Measurements from ENCODE around the gene MED17.
A peak's percentile ranks its signal among the peaks of the same experiment; 100 is the strongest.

The MED17 gene

DNA sequence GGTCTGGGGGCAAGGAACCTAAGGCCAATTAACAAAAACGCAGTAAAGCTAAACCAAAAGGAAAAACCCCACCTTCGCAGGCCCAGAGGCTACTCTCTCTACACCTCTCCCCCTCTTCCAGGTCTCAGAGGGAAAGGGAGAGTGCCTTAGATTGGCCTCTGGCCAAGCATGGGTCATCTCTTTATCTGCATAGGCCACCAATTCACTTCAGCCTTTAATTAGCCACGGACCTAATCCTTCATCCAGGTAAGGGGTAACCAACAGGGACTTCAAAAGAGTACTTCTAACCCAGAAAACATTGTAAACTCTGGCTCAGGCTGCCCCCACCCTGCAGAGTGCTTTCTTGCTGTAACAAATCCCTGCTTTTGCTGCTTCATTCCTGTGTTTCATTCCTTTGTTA is 56.9 kb downstream of the MED17 start:
- intact Hi-C loops (cut with DNase I) = no loop called here
- peak in 1 of 42 donors; percentile 15 for DNase-seq

DNA sequence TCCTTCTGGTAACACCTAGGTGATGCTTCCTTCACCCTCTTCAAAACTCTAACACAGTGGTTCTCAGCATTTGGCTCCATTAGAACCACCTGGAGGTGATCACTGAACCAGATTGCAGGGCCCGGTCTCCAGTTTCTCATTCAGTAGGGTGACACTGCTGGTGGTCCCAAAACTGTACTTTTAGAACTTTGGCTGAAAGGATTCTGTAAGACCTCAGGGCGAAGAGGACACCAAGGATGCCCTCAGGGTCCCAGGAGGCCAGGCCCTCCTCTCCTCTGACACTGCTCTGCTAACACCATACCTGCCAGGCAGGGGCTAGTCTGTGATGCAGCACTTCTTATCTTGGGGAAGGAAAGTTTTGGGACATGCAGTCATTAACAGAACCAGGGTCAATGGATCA is 57.4 kb downstream of the MED17 start:
- peak in 1 of 42 donors; percentile 15 for DNase-seq
- intact Hi-C loops (cut with DNase I) = no loop called here

DNA sequence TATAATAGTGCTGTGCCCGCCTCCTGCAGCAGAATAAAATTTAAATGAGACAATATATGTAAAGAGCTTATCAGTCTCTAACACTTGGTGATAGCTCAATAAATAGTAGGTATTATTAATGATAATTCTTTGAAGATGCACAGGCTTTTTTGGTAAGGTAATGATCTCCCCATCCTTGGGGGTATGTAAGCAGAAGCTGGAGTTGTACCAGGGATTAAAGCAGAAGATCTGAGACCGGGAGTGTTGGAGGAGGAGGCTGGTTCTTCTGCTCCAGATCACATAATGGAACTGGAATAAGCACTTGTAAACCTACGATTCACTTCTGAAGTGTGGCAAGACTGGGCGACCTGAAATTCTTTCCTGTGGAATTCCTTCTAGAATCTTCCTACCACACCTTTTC is 58.0 kb downstream of the MED17 start:
- no peak for DNase-seq
- intact Hi-C loops (cut with DNase I) = no loop called here

DNA sequence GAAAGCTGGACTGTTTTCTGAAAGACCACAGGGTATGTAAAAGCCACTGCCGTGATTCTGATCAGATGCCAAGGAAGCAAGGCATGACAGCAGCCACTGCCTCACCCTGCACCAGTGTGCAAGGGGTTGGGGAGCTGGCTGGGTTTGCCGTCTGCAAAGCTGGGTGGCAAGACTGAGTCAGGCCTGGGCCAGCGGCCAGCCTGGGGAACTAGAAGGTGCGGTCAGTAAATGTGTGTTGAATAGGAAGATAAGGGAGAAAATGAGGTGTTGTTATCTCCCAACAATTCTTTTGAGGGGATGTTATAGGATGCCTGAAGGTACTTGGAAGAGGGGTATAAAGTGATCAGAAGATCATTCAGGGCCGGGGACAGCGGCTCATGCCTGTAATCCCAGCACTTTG is 58.4 kb downstream of the MED17 start:
- intact Hi-C loops (cut with DNase I) = no loop called here

DNA sequence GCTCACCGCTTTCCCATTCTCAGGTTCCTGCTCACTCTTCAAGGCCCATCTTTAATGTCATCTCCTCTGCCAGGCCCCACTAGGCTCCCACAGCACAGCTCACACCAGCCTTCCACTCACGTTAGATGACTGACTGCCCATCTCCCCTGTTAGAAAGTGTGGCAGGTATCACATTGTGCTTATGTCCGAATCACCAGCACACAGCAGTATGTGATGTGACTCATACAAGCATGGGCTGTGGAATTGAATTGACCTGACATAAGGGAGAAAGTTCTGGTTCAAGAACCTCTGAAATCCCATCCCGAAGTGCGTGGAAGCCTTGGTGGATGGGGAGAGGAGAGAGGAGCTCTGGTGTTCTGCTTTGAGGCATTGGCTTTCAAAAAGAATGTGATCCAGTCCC is 59.8 kb downstream of the MED17 start:
- intact Hi-C loops (cut with DNase I) = no loop called here
- DNase-seq = no peak

More for the DNA sequence above, 58.4 kb downstream of the MED17 start:
- DNase-seq = peak in 1 of 42 donors; percentile 35

DNA sequence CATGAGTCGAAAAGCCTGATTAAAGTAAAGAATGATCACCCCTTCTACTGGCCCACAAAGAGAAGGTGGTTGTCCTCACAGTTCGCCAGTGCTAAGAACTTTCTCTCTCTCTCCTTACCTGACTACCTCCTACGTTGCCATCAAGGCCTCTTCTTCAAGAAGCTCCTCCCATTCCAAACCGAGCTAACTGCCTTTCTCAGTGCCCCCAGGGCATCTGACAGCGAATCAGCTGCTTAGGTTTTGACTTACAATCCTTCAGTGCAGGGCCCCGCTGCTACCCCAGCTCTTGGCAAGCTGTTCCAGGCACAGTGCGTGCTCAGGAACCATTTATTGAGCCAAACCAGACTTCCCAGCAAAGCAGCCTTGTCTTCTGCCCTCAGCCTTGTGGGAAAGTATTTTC is 60.5 kb downstream of the MED17 start:
- intact Hi-C loops (cut with DNase I) = no loop called here
- DNase-seq = no peak

DNA sequence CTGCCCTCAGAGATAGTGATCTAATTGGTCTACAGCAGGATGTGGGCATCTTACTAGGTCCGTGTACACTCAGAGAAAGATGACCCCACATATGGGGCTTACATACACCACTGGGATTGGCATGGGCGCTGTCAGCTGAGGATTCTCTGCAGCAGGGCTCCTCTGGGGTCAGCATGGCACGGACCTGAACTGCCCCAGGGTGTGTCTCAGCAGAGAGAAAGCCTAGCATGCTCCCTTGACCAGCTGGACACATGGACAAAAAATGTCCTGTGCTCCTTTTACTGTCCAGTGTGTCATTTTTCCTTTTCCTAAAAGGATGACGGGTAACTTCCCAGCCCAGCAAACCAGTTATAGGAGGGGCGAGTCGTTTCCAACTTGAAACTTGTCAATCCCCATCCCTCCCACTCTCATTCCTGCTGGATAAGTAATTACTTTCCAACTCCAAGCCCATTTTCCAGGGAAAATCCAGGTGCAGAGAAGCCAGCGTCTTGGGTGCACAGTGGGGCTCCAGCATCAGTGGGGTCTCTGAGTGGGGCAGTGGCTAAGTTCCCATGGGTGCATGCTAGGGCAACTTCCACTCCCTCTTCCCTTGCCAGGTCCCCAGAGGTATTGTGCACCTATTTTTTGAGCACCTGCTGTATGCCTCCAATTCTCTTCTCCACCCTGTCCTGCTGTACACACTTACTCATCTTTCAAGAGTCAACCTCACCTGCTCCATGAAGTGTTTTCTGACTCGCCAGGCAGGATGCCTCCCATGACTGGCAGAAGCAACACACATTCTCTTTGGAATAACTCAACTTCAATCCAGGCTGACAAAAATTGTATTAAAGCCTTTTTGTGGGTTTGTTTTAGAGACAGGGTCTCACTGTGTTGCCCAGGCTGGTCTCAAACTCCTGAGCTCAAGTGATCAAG is 61.4 kb downstream of the MED17 start:
- intact Hi-C loops (cut with DNase I) = no loop called here
- DNase-seq = no peak

DNA sequence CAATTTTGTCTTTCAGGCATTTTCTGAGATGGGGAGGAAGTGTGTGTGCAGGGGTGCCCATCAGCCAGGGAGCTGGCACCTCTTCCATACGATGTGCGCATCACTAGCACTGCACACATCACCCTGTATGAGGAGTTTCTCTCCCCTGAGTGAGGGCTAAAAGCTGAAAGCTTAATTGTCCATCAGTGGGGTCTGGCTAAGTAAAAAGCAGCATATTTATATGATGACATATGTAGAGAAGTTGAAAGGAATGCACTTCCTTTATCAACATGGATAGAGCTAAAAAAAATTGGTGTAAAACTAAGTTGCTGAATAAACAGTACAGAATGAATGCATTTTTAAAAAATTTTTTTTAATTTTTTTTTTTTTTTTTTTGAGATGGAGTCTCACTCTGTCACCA is 62.3 kb downstream of the MED17 start:
- DNase-seq = no peak
- intact Hi-C loops (cut with DNase I) = no loop called here

DNA sequence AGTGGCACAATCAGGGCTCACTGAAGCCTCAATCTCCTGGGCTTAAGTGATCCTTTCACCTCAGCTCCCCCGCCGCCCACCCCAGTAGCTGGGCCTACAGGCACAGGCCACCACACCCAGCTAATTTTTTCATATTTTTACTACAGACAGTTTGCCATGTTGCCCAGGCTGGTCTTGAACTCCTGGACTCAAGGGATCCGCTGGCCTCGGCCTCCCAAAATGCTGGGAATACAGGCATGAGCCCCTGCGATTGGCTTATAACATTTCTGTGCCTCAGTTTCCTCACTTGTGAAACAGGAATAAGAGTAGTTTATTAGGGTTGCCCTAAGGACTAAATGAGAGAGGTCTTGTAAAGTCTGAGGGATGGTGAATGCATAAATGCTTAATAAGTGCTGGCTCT is 65.1 kb downstream of the MED17 start:
- peak in 1 of 42 donors; percentile 12 for DNase-seq
- intact Hi-C loops (cut with DNase I) = no loop called here

DNA sequence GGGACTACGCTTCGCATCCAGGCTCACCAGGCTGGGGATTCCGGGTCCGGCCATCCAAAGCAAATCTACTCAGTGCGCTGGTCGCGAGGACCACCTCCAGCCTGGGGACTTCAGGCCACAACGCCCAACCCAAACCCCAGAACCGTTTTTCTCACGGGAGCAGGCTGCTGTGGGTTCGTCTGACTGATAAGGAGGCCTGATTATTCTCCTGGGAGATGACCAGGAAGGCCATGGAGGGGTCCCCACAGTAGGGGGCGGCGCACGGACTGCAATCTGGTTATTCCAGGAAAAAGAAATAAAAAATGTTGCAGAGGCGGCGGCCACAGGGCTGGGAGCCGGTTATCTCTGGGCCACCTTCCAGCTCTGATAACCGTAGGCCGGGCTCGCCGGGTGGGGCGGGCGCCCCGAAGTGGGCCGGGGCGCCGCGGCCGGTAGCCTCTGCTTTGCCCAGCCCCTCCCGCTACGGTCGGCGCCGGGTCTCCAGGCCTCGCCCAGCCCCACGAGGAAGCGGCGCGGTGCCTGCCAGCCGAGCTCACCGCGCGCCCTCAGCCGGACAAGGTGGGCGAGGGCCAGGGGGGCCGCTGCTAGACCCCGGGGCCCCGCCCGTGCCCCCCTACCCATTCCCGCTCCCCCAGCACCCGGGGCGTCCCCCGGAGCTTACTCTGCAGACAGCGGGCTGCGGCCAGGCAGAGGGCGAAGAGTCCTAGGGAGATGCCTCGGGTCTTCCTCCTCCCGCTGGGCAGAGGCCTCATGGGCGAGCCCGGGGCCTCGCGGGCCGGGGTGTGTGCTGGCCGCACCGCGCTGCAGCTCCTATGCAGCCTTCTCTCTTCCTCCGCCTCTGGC is 65.9 kb downstream of the MED17 start:
- intact Hi-C loops (cut with DNase I) = no loop called here
- DNase-seq = peak in 13 of 42 donors; percentile 4 to 37 (median 12)

DNA sequence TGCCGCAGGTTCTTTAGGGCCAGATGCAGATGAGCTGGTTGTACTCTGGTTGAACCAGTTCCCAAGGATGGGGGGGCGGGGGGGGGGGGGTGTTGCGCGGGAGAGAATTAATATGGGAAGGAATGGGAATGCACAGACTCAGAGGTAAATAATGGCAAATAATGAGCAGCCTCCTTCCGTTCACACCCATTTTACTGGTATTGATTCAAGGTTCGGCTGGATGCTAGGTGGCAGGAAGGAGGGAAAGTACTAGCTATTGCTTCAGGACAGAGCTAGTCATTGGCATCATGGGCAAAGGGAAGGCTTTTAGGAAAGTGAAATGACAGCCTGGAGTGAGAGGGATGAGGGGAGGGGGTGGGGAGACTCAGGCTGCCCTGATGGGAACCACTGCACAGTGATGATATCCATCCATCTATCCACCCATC is 66.5 kb downstream of the MED17 start, which contains the start of gene VSTM5:
TSS of gene VSTM5 (minus strand) at position 25 of the 425 bp plus-strand sequence. CDS start 116 bp downstream, outside the sequence.
- DNase-seq = peak in 1 of 42 donors; percentile 24
- intact Hi-C loops (cut with DNase I) = no loop called here

DNA sequence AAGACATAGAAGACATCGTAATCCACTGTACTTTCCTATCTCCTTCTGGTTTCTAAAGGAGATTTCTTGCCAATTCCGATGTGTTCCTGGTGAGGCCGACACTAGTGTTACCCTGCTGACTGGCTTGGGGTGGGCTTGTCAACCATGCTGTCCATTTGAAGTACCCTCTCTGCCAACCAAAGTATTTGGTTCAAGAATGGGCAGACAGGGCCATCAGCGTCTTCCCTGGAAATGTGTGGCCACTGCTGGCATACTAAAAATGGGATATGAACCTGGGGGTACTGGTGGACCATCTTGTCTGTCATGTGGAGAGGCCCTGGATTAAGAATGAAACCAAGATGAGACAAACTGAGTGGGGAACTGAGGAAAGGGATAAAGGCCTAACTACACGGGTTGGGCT is 68.2 kb downstream of the MED17 start:
- DNase-seq = peak in 1 of 42 donors; percentile 13
- intact Hi-C loops (cut with DNase I) = no loop called here

DNA sequence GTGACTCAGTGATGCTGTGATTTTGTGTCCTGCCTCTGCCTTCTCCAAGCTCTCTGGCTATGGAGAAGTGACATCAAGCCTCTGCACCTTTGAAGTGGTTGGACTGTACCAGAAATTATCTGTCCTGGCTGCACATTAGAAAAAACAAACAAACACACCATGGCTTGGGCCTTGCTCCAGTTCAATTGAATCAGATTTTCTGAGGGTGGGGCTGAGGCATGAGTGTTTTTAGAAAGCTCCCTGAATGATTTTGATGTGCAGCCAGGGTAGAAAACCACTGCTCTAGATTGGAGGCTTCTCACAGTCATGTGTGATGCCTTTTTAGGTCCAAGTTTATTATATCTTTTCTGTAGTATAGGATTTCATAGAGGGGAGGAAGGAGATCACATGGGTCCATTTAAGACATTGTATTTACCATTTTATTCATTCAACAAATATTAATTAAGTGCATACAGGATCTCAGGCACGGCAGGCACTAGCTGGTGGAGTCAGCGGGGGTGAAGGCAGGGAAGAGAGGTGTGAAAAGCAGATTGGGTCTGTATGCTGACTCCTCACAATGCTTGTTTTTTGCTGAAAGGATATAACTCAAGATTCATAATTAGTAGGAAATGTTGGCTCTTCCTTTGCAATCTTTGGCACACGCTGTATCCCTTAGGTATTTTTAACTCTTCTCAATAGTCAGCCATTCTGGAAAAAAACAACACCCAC is 73.5 kb downstream of the MED17 start:
- intact Hi-C loops (cut with DNase I) = no loop called here
- no peak for DNase-seq

DNA sequence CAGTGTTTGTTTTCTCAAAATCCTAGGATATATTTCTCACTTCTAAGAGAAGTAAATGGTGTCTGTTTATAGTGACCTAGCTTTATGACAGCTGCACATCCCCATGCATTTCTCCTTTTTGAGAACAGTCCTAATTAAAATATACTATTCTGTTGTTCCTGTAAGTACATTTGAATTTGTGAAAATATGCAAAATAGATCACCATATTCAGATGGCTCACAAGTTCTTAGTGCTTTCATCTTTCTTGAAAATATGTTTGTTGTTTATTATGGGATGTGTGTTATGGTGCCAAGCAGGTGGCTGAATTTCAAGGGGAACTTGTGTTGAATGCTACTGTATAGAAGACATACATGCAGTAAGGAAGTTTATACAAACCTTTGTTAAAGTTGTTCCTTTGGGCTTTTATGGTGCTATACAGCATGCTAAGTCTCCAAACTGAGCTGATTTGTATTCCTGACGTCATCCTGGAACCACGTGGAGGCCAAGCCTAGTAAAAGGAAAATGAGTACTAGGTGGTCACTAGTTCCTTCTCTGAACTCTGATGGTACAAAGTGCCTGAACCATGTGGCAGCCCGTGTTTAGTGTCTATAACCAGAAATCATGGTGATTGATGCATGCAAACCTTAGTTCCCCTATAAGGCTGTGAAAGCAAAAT is 74.2 kb downstream of the MED17 start:
- no peak for DNase-seq
- intact Hi-C loops (cut with DNase I) = no loop called here

DNA sequence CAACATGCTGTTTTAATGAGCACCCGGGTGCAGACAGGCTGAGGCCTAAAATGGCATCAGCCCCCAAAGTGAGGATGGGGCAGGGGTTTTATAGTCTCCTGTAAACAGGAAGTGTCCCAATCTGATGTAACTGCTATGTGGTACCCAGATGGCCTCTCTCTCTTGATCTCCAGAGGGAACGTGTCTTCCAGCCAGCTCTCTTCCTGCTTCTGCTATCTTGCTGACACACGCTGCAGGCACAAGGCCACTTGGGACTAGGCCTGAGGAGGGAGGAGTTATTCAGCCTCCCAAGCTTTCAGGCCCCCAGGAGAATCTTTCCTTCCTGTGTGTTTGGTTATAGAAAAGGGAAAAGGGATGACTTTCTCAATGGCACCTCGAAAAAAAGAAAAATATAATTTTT is 77.7 kb downstream of the MED17 start:
- intact Hi-C loops (cut with DNase I) = no loop called here
- no peak for DNase-seq
